ENCODE data around the gene SLC35B4. TPM values are rescaled to one million over a fixed set of nuclear protein-coding genes. Genes with fewer than 3 reads are reported as not detected.

Gene SLC35B4
- total RNA-seq, 3 donors from 2014 or later (not counting 1 experiment from before 2014, with no cell fraction given) = 5.2 to 11.5 (median 11.2) TPM

DNA sequence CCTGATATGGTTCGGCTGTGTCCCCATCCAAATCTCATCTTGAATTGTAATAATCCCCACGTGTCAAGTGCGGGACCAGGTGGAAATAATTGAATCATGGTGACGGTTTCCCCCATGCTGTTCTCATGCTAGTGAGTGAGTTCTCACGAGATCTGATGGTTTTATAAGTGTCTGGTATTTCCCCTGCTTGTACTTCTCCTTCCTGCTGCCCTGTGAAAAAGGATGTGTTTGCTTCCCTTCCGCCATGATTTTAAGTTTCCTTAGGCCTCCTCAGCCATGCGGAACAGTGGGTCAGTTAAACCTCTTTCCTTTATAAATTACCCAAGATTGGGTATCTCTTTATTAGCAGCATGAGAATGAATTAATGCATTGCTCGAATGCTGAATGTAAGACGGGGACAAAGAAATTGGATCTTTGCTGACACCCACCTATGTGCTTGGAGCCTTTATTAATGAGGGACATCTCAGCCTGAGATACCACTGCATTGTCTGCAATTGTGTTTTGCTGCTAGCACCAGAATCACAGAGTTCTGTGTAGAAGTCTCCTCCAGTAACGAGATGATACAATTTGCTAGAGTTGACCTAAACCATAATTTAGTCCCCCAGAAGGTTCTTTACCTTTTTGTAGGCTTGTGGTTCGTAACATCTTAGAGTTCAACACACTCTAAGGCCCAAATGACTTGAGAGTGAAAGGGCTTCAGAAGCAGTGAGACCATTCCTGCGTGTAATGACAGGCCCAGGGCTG, 28.6 kb downstream of the SLC35B4 start:
- Histone ChIP-seq H3K27ac (ENCODE audit: low read length) (no peak overlapping the region), H3K9me3 (ENCODE audit: control insufficient read depth, insufficient read depth, low read length) (no peaks in the 10 kb centered on the region), H3K4me1 (ENCODE audit: control insufficient read depth, insufficient read depth, low read length) (no peaks in the 10 kb centered on the region), H3K36me3 (ENCODE audit: control insufficient read depth, insufficient read depth, low read length) (no peaks in the 10 kb centered on the region), H3K4me3 (ENCODE audit: low read length) (no peak overlapping the region), H3K27me3 (ENCODE audit: control insufficient read depth, insufficient read depth, low read length) (no peaks in the 10 kb centered on the region)
- Mint-ChIP-seq H3K4me1 (no peaks in the 10 kb centered on the region), H3K9me3 (no peaks in the 10 kb centered on the region), H3K27me3 (ENCODE audit: low read depth in 2 of 2) (peaks cover 4 to 15% of the 10 kb centered on the region in 2 donors), H3K36me3 (no peaks in the 10 kb centered on the region), H3K4me3 (no peak overlapping the region), H3K27ac (no peak overlapping the region)
- intact Hi-C loops (cut with micrococcal nuclease) = no loop called here
- 79% methylated on average over 12 of the region's 12 CpGs for WGBS (ENCODE audit: insufficient coverage)
- DNase-seq (no peak), ATAC-seq (no peak)
- TF ChIP-seq, protein P1, sequence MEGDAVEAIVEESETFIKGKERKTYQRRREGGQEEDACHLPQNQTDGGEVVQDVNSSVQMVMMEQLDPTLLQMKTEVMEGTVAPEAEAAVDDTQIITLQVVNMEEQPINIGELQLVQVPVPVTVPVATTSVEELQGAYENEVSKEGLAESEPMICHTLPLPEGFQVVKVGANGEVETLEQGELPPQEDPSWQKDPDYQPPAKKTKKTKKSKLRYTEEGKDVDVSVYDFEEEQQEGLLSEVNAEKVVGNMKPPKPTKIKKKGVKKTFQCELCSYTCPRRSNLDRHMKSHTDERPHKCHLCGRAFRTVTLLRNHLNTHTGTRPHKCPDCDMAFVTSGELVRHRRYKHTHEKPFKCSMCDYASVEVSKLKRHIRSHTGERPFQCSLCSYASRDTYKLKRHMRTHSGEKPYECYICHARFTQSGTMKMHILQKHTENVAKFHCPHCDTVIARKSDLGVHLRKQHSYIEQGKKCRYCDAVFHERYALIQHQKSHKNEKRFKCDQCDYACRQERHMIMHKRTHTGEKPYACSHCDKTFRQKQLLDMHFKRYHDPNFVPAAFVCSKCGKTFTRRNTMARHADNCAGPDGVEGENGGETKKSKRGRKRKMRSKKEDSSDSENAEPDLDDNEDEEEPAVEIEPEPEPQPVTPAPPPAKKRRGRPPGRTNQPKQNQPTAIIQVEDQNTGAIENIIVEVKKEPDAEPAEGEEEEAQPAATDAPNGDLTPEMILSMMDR (IDR thresholded peaks at IDR 0.05) = no peak

DNA sequence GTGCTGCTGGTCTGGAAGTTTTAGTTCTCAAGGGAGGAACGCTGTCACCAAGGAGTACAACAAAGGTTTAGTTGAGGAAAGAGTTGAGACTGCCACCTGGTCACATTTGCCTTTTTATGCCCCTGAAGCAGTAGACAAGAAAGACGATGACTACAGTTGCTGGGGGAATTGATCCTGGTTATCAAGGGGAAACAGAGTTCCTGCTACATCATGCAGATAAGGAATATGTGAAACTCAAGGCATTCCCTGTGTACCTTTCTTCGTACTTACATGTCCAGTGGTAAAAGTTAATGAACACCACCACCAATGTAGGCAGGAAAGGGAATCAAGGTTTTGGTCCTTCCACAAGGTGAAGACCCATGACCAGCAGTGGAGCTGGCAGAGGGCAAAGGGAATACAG, 31.8 kb downstream of the SLC35B4 start:
- H3K36me3 Mint-ChIP-seq = no peaks in the 10 kb centered on the region
- Histone ChIP-seq H3K27ac (ENCODE audit: low read length) (no peak overlapping the region), H3K36me3 (ENCODE audit: control insufficient read depth, insufficient read depth, low read length) (no peaks in the 10 kb centered on the region), H3K4me3 (ENCODE audit: low read length) (no peak overlapping the region), H3K9me3 (ENCODE audit: control insufficient read depth, insufficient read depth, low read length) (no peaks in the 10 kb centered on the region), H3K4me1 (ENCODE audit: control insufficient read depth, insufficient read depth, low read length) (no peaks in the 10 kb centered on the region), H3K27me3 (ENCODE audit: control insufficient read depth, insufficient read depth, low read length) (no peaks in the 10 kb centered on the region)
- WGBS (ENCODE audit: insufficient coverage) = 42% methylated on average over 3 of the region's 3 CpGs
- H3K27ac Mint-ChIP-seq = no peak overlapping the region
- H3K9me3 Mint-ChIP-seq = no peaks in the 10 kb centered on the region
- no peak for DNase-seq
- peaks cover 8 to 39% of the 10 kb centered on the region in 2 donors for H3K27me3 Mint-ChIP-seq (ENCODE audit: low read depth in 2 of 2)
- intact Hi-C loops (cut with micrococcal nuclease) = no loop called here
- H3K4me3 Mint-ChIP-seq = no peak overlapping the region
- no peaks in the 10 kb centered on the region for H3K4me1 Mint-ChIP-seq
- ATAC-seq = no peak
- TF ChIP-seq, protein P1 (IDR thresholded peaks at IDR 0.05) = no peak

DNA sequence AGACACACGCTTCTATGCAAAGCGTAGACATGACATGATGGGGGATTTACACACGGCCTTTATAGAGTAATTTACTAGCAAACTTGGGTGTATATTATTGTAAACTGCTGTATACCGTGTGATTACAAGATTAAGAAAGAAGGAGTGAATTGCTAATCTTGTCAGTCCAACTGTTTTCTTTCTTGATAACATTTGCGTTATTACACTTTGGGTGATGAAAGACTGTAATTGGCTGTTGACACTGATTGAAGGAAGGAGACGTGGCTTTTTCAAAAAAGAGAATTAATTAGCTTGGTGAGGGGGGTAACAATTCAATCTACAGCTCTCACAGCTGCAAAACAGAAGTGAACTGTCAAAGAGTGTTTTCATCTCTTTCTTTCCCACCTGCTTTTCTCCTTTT, 32.7 kb downstream of the SLC35B4 start:
- no peak overlapping the region for H3K4me3 ChIP-seq (ENCODE audit: low read length)
- DNase-seq (no peak), ATAC-seq (no peak)
- no peaks in the 10 kb centered on the region for H3K4me1 Mint-ChIP-seq
- H3K27ac Mint-ChIP-seq = no peak overlapping the region
- no peaks in the 10 kb centered on the region for H3K4me1 ChIP-seq (ENCODE audit: control insufficient read depth, insufficient read depth, low read length)
- H3K36me3 ChIP-seq (ENCODE audit: control insufficient read depth, insufficient read depth, low read length) = no peaks in the 10 kb centered on the region
- TF ChIP-seq, protein P1 (IDR thresholded peaks at IDR 0.05) = no peak
- whole genome bisulfite sequencing (ENCODE audit: insufficient coverage) = 88% methylated on average over 5 of the region's 6 CpGs
- H3K27me3 ChIP-seq (ENCODE audit: control insufficient read depth, insufficient read depth, low read length) = no peaks in the 10 kb centered on the region
- peaks cover 13 to 45% of the 10 kb centered on the region in 2 donors for H3K27me3 Mint-ChIP-seq (ENCODE audit: low read depth in 2 of 2)
- H3K4me3 Mint-ChIP-seq = no peak overlapping the region
- intact Hi-C loops (cut with micrococcal nuclease) = no loop called here
- H3K9me3 Mint-ChIP-seq = no peaks in the 10 kb centered on the region
- H3K9me3 ChIP-seq (ENCODE audit: control insufficient read depth, insufficient read depth, low read length) = no peaks in the 10 kb centered on the region
- no peaks in the 10 kb centered on the region for H3K36me3 Mint-ChIP-seq
- no peak overlapping the region for H3K27ac ChIP-seq (ENCODE audit: low read length)

DNA sequence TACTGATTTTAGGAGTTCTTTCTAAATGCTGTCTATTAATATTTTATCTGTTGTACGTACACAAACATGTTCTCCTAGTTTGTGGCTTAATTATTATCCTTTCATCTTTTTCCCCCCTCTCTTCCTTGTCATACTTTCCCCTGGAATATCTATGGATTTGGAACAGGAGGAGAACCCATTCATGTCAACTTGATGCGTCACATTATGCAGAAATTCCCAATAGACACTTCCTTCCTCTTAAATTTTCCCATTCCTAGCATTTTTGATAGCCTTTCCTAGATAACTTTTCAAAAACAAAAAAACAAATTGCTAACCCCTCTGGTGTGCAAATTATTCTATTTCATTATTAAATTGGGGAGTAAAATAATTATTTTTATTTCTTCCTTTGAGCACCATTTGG, 36.2 kb downstream of the SLC35B4 start:
- H3K27me3 Mint-ChIP-seq (ENCODE audit: low read depth in 2 of 2) = peaks cover 18 to 61% of the 10 kb centered on the region in 2 donors
- ATAC-seq = no peak
- 86% methylated on average over 1 of the region's 2 CpGs for WGBS (ENCODE audit: insufficient coverage)

More for the DNA sequence above, 36.2 kb downstream of the SLC35B4 start:
- Histone ChIP-seq H3K4me3 (ENCODE audit: low read length) (no peak overlapping the region), H3K27ac (ENCODE audit: low read length) (no peak overlapping the region), H3K27me3 (ENCODE audit: control insufficient read depth, insufficient read depth, low read length) (no peaks in the 10 kb centered on the region), H3K4me1 (ENCODE audit: control insufficient read depth, insufficient read depth, low read length) (no peaks in the 10 kb centered on the region), H3K36me3 (ENCODE audit: control insufficient read depth, insufficient read depth, low read length) (no peaks in the 10 kb centered on the region), H3K9me3 (ENCODE audit: control insufficient read depth, insufficient read depth, low read length) (no peaks in the 10 kb centered on the region)
- Mint-ChIP-seq H3K9me3 (no peaks in the 10 kb centered on the region), H3K4me3 (no peak overlapping the region), H3K4me1 (no peaks in the 10 kb centered on the region), H3K36me3 (no peaks in the 10 kb centered on the region), H3K27ac (no peak overlapping the region)
- TF ChIP-seq, protein P1 (IDR thresholded peaks at IDR 0.05) = no peak
- DNase-seq = no peak
- intact Hi-C loops (cut with micrococcal nuclease) = no loop called here
